Fibroblast of villous mesenchyme (primary cell): ENCODE measurements around the gene FAM162A. TPM values are rescaled to one million over a fixed set of nuclear protein-coding genes. Genes with fewer than 3 reads are reported as not detected.
"Not testable (repeated sequence)": the region's sequence is repeated elsewhere in the genome, so short reads cannot be mapped to it uniquely, and the experiment has no call there.

Experiments
- DNase-seq: peaks from one replicate; pipeline ENCODE4 v3.0.0-alpha.2; 2010; ENCODE audit warnings: low read depth
- H3K4me3 ChIP-seq: 2 replicates; pipeline ENCODE4 v1.5.1; 2011; ENCODE audit warnings: low read depth, mild to moderate bottlenecking, low read length
- CTCF ChIP-seq: IDR thresholded peaks from 2 replicates; pipeline ENCODE4 v1.5.1; 2012; ENCODE audit warnings: low read depth, mild to moderate bottlenecking, low read length; ENCODE audit not compliant: insufficient read depth
- total RNA-seq: library from RNA; depleted of rRNA; stranded (reverse); fragments of >200 nt; gene quantifications from 2 replicates; pipeline ENCODE4 v1.2.3, GENCODE V29; 2012

Gene FAM162A
- total RNA-seq, 1 donor, result 7.3 TPM

- TF ChIP-seq CTCF, result no peak
- no peak overlapping the region for H3K4me3 ChIP-seq
- no peak for DNase-seq
Observed at GRCh38 chr3:122427857-122428471, 44.0 kb downstream of the FAM162A start.

DNA sequence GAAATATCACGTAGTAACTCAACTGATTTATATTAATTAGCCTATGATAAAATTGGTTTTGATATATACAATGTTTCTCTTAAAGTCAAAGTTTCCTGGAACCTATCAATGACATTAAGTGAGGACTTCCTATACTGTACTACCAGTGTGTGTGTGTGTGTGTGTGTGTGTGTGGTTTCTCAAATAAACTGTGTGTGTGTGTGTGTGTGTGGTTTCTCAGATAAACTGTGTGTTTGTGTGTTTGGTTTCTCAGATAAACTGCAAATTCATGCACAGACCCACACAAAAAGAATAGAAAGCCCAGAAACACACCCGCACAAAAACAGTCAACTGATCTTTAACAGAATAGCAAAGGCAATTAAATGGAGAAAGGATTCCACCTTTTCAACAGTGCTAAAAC is 46.4 kb downstream of the FAM162A start:
- no peak for DNase-seq
- TF ChIP-seq CTCF, result no peak

GRCh38 chr3:122435950-122436349 is 52.0 kb downstream of the FAM162A start:
- TF ChIP-seq CTCF, result no peak
- DNase-seq, result no peak
- H3K4me3 ChIP-seq, result no peak overlapping the region

More for the DNA sequence above, 46.4 kb downstream of the FAM162A start:
- H3K4me3 ChIP-seq, result no peak overlapping the region

- no peak for TF ChIP-seq CTCF
- no peak overlapping the region for H3K4me3 ChIP-seq
- no peak for DNase-seq
Observed at GRCh38 chr3:122443090-122443489, 59.1 kb downstream of the FAM162A start.

DNA sequence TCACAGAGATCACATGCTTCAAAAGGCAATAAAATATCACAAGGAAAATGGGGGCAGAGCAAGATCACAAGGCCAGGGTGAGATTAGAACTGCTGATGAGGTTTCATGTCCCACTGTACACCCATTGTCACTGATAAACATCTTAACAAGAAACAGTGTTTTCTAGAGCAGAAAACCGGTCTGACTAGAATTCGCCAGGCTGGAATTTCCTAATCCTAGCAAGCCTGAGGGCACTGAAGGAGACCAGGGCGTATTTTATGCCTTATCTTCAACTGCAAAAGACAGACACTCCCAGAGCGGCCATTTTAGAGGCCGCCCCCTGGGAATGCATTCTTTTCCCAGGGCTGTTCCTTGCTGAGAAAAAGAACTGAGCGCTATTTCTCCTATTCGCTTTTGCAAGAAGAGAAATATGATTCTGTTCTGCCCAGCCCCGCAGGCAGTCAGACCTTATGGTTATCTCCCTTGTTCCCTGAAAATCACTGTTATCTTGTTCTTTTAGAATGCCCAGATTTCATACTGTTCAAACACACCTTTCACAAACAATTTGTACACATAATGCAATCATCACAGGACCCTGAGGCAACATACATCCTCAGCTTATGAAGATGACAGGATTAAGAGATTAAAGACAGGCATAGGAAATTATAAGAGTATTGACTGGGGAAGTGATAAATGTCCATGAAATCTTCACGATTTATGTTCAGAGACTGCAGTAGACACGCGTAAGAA is 59.9 kb downstream of the FAM162A start:
- DNase-seq, H3K4me3 ChIP-seq: not testable (repeated sequence)

DNA sequence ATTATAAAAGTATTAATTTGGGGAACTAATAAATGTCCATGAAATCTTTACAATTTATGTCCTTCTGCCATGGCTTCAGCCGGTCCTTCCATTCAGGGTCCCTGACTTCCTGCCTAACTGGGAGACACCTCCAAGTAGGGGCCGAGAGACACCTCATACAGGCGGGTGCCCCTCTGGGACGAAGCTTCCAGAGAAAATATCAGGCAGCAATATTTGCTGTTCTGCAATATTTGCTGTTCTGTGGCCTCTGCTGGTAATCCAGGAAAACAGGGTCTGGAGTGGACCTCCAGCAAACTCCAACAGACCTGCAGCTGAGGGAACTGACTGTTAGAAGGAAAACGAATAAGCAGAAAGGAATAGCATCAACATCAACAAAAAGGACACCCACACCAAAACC is 60.5 kb downstream of the FAM162A start:
- DNase-seq, H3K4me3 ChIP-seq: not testable (repeated sequence)

DNA sequence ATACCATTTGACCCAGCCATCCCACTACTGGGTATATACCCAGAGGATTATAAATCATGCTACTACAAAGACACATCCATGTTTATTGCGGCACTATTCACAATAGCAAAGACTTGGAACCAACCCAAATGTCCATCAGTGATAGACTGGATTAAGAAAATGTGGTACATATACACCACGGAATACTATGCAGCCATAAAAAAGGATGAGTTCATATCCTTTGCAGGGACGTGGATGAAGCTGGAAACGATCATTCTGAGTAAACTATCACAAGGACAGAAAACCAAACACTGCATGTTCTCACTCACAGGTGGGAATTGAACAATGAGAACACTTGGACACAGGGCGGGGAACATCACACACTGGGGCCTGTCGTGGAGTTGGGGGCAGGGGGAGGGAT is 64.2 kb downstream of the FAM162A start:
- not testable (repeated sequence) for H3K4me3 ChIP-seq, DNase-seq

- no peak for DNase-seq
- H3K4me3 ChIP-seq, result no peak overlapping the region
- no peak for TF ChIP-seq CTCF
Observed at GRCh38 chr3:122451371-122451770, 67.4 kb downstream of the FAM162A start.
